NT2/D1 (cell line): ENCODE data around the gene YWHAQ.

Experiments
- DNase-seq: peaks from one replicate; pipeline ENCODE4 v3.0.0-alpha.2; 2011; ENCODE audit warnings: low read depth, low spot score
- H3K27me3 ChIP-seq: 2 replicates; pipeline ENCODE4 v1.6.0; 2011; ENCODE audit warnings: mild to moderate bottlenecking; ENCODE audit not compliant: insufficient read length, insufficient read depth
- H3K36me3 ChIP-seq: 2 replicates; pipeline ENCODE4 v1.6.1; 2011; ENCODE audit warnings: mild to moderate bottlenecking, low read length, mixed read lengths; ENCODE audit not compliant: insufficient read depth, insufficient read length
- H3K4me1 ChIP-seq: 2 replicates; pipeline ENCODE4 v1.5.1; 2011; ENCODE audit not compliant: insufficient read depth, insufficient read length
- H3K4me3 ChIP-seq: 2 replicates; pipeline ENCODE4 v1.5.1; 2011; ENCODE audit warnings: low read depth; ENCODE audit not compliant: insufficient read length
- H3K9ac ChIP-seq: 2 replicates; pipeline ENCODE4 v1.6.0; 2011; ENCODE audit warnings: low read depth; ENCODE audit not compliant: insufficient read length
- H3K9me3 ChIP-seq: 2 replicates; pipeline ENCODE4 v1.5.1; 2011; ENCODE audit warnings: mild to moderate bottlenecking, low read length; ENCODE audit not compliant: insufficient read depth
- SUZ12 ChIP-seq: IDR thresholded peaks from 2 replicates; pipeline ENCODE4 v1.6.1; 2011; ENCODE audit not compliant: insufficient read length, insufficient read depth; ENCODE audit errors: extremely low read depth
- YY1 ChIP-seq: IDR thresholded peaks from 2 replicates; pipeline ENCODE4 v1.6.1; 2011; ENCODE audit not compliant: insufficient read length, insufficient read depth
- ZNF274 ChIP-seq: IDR thresholded peaks from 2 replicates; pipeline ENCODE4 v1.6.1; 2011; ENCODE audit warnings: mild to moderate bottlenecking, low read depth, low read length

YWHAQ gene

DNA sequence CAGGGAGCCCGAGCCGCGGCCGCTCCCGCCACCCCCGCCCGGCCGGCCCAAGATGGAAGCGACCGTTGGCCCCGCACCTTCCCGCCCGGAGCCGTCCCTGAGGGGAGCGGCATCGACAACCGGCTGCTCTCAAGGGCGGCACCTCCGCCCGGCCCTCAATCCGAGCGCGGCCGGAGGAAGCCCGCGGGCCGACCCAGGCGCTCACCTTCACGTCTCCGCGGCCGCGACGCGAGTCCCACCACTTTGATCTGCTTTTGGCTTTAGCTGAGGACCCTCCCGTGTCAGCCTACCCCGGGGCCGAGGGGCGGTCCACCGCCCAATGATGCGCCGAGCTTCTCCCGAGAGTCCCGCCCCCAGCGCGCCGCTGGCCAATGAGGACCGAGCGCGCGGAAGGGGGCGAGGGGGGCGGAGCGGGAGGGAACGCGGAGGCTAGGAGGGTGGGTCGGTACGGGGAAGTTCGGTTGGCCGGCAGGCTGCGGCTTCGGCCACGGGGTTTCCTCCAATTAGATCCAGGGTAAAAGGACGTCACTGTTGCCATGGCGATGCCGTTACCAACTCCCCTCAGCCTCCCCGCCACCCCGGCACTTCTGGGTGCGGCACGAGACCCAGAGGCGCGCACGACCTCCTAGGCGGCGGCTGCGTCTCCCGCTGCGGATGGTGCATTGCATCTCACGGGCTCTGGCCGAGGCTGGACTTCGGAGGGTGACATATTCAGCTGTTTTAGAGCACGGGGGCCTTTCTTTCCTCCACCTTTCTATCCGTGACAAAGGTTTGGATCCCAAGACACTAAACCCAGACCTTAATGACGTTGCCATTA, at the start of gene YWHAQ:
Gene YWHAQ (minus strand): TSS at position 262 of the 817 bp plus-strand sequence. CDS start 545 bp downstream, outside the sequence.
- Histone ChIP-seq H3K36me3 (peaks cover 37% of the 10 kb centered on the region), H3K27me3 (no peaks in the 10 kb centered on the region), H3K9me3 (no peaks in the 10 kb centered on the region), H3K9ac (peak within 1 kb of the TSS; percentile 97), H3K4me3 (peak within 1 kb of the TSS; percentile 91), H3K4me1 (no peaks in the 10 kb centered on the region)
- DNase-seq: peak; percentile 98
- TF ChIP-seq YY1 (no peak), ZNF274 (no peak), SUZ12 (no peak)

DNA sequence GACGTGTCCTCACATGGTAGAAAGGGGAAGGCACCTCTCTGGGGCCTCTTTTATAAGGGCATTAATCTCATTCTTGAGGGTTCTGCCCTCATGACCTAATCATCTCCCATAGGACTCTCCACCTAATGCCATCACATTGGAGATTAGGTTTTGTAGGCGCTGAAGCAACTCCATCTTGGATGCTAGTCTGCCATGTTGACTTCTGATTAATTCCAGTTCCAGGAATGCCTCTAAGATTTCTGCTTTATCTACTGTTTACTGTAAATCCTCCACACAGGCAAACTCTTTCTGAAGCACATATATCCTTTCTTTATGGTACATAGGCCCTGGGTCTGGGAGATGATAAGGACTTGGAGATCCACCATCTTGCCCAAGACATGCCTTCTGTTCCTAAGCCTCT, 49.3 kb upstream of the YWHAQ start:
- Histone ChIP-seq H3K9ac (no peak overlapping the region), H3K9me3 (no peaks in the 10 kb centered on the region), H3K36me3 (no peaks in the 10 kb centered on the region), H3K4me3 (no peak overlapping the region), H3K27me3 (no peaks in the 10 kb centered on the region), H3K4me1 (no peaks in the 10 kb centered on the region)
- DNase-seq: no peak
- no peak for TF ChIP-seq ZNF274
- TF ChIP-seq YY1: no peak
- no peak for TF ChIP-seq SUZ12

DNA sequence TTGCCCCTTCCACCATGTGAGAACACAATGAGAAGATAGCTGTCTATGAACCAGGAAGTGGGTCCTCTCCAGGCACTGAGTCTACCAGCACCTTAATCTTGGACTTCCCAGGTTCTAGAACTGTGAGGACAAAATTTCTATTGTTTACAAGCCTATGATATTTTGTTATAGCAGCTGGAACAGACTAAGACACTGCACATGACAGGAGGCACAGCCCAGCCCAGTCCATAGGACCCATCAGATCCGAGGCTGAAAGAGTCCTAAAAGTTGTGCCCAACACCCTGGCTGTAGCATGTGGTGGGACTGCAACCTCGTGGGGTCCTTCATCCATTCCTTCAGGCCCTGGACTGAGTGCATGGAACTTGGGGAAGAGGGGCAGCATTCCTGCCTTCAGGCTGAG, 48.4 kb upstream of the YWHAQ start:
- Histone ChIP-seq H3K9me3 (no peaks in the 10 kb centered on the region), H3K36me3 (no peaks in the 10 kb centered on the region), H3K27me3 (no peaks in the 10 kb centered on the region), H3K4me3 (no peak overlapping the region), H3K9ac (no peak overlapping the region), H3K4me1 (no peaks in the 10 kb centered on the region)
- no peak for TF ChIP-seq ZNF274
- TF ChIP-seq SUZ12: no peak
- no peak for TF ChIP-seq YY1
- DNase-seq: no peak

DNA sequence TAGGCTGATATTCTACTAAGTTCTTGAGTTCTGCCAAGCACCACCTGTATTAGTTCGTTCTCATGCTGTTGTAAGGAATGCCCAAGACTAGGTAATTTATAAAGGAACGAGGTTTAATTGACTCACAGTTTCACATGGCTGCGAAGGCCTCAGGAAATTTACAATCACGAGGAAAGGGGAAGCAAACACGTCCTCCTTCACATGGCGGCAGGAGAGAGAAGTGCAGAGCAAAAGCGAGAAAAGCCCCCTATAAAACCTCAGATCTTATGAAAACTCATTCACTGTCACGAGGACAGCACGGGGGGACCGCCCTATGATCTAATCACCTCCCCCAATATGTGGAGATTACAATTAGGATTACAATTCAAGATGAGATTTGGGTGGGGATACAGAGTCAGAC, 47.7 kb upstream of the YWHAQ start:
- Histone ChIP-seq H3K36me3 (no peaks in the 10 kb centered on the region), H3K27me3 (no peaks in the 10 kb centered on the region), H3K4me1 (no peaks in the 10 kb centered on the region), H3K4me3 (no peak overlapping the region), H3K9ac (no peak overlapping the region), H3K9me3 (no peaks in the 10 kb centered on the region)
- TF ChIP-seq SUZ12: no peak
- no peak for TF ChIP-seq ZNF274
- TF ChIP-seq YY1: no peak
- no peak for DNase-seq

DNA sequence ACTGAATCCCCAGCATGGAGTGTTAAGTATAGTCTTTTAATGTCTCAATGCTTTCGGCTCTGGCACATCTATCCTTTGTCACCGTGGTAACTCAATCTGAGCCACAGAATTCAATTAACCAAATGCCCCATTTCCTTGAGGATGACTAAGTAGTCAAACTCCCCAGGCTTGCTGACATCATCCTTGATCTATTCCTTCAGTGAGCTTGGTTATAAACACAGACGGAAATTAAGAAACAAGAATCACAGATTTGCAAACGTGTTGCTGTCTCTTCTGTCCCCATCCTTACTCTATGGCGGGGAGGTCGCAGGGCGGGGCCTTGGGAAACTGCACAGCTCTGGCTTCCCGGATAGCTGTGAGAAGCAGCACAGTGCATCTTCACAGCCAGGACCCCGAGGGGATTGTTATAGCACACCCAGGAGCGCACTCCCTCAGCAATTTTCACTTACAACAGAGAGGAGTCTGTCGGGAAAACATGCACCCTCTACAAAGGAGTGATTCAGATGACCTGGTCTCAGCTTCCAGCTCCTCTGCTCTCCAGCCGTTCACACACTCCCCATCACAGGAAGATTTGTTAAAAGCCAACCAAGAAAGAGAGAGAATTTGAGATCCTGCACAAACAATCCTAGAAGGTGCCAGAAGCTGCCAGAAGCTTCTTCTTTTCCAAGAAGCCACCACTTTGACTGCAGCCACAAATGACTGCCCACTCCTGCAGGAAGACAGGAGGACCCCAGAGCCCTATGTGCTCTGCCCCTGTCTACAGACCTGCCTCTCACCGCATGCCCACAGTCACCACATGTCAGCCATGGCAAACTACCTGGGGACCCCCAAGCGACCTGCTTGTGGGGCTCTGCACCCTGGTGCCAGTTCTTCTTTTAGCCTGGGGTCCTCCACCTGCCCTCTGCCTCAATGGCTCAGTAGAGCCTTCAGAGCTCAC, 44.9 kb upstream of the YWHAQ start:
- TF ChIP-seq ZNF274 (no peak), YY1 (no peak), SUZ12 (no peak)
- H3K9me3 ChIP-seq: no peaks in the 10 kb centered on the region
- peak overlapping the region; percentile 11 for H3K4me3 ChIP-seq
- H3K36me3 ChIP-seq: no peaks in the 10 kb centered on the region
- no peaks in the 10 kb centered on the region for H3K27me3 ChIP-seq
- peak; percentile 68 for DNase-seq
- no peaks in the 10 kb centered on the region for H3K4me1 ChIP-seq
- H3K9ac ChIP-seq: no peak overlapping the region

DNA sequence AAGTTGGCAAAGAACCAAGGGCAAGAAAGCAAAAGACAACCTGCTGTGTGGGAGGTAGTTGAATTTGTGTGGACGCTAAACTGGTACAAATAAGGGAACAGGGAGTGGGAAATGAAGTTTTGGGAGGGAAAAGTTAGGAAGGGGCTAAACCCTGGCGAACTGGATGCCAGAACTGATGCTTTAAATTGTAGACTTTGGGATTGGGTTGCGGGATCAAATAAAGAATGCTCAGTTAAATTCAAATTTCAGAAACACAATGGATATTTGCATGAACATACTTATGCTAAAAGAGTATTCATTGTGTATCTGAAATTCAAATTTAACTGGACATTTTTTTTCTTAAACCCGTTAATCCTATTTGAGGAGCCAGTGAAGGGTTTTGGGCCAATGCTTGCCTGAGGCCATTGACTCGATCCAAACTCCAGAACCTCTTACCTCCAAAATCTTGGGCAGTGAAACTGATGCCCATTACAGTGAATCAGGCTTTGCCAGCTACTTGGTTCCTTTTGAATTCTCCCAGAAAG, 44.2 kb upstream of the YWHAQ start:
- Histone ChIP-seq H3K9ac (no peak overlapping the region), H3K4me3 (no peak overlapping the region), H3K9me3 (no peaks in the 10 kb centered on the region), H3K4me1 (no peaks in the 10 kb centered on the region), H3K27me3 (no peaks in the 10 kb centered on the region), H3K36me3 (no peaks in the 10 kb centered on the region)
- TF ChIP-seq ZNF274 (no peak), YY1 (no peak), SUZ12 (no peak)
- DNase-seq: no peak

DNA sequence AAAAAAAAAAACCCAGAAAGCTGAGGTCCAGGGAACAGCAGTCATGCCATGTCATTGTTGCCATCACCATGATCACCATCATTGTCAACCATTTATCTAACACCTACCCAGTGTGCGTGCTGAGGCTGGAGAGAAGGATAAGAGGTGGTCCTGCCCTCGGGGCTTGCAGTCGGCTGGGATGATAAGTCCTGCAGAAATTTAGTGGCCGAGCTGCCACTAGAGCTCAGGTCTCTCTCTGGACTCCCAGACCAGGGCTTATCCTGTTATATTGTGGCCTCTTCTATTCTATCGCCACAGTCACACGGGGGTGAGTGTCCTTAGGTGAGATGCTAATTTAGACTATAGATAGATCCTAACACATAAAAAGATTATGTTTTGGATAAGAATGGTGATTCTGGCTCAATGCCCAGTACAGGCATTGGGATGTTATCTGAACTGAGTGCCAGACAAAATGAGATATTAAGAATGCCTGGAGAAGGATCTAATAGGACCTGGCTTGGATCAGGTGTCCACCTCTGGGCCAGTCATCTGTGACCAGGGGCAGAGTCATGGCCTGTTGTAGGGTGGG, 43.2 kb upstream of the YWHAQ start:
- Histone ChIP-seq H3K4me1 (no peaks in the 10 kb centered on the region), H3K4me3 (no peak overlapping the region), H3K9me3 (no peaks in the 10 kb centered on the region), H3K9ac (no peak overlapping the region), H3K27me3 (no peaks in the 10 kb centered on the region), H3K36me3 (no peaks in the 10 kb centered on the region)
- DNase-seq: no peak
- TF ChIP-seq SUZ12 (no peak), YY1 (no peak), ZNF274 (no peak)
